Activated B cell treated with CpG ODN at 0.5 μM for 24 hours (primary cell): ENCODE data around the gene NRCAM. TPM values are rescaled to one million over a fixed set of nuclear protein-coding genes. Genes with fewer than 3 reads are reported as not detected.

Source experiments
- ATAC-seq: fragments of 200-7000 bp; cut with Tn5 transposase; one replicate; pipeline ENCODE4 v1.10.0; 2021; ENCODE audit warnings: low read depth, mild to moderate bottlenecking, moderate library complexity
- CTCF ChIA-PET: fragments of 350-600 bp; sonication (Branson Sonifier 250); formaldehyde crosslinking; loops from one replicate; lab custom pipeline; 2021; ENCODE audit warnings: antibody characterized with exemption; lab: Charles Lee
- POLR2A ChIA-PET: fragments of 350-600 bp; sonication (Branson Sonifier 250); formaldehyde crosslinking; loops from one replicate; lab custom pipeline; 2021; ENCODE audit warnings: antibody characterized with exemption; lab: Charles Lee
- DNase-seq: peaks from one replicate; pipeline ENCODE4 v3.0.0; 2022
- H3K27ac Mint-ChIP-seq: one replicate; pipeline ENCODE4 v1.8.0; 2020; ENCODE audit warnings: mixed read lengths
- H3K27me3 Mint-ChIP-seq: one replicate; pipeline ENCODE4 v1.8.0; 2021; ENCODE audit warnings: mixed read lengths
- H3K36me3 Mint-ChIP-seq: one replicate; pipeline ENCODE4 v1.8.0; 2021; ENCODE audit warnings: low read depth, mixed read lengths
- H3K4me1 Mint-ChIP-seq: one replicate; pipeline ENCODE4 v1.8.0; 2021; ENCODE audit warnings: mixed read lengths
- H3K4me3 Mint-ChIP-seq: one replicate; pipeline ENCODE4 v1.8.0; 2020; ENCODE audit warnings: mild to moderate bottlenecking, mixed read lengths
- H3K9me3 Mint-ChIP-seq: one replicate; pipeline ENCODE4 v1.8.0; 2020; ENCODE audit warnings: mixed read lengths
- intact Hi-C: fragments of 100-400 bp; cut with micrococcal nuclease; formaldehyde crosslinking; loops from one replicate; pipeline ENCODE4 v1.15.1; 2024
- total RNA-seq: library from RNA; stranded (reverse); gene quantifications from 2 replicates; pipeline ENCODE4 v1.2.3, GENCODE V29; 2022
- TF ChIP-seq, protein P1 (sequence below): fragments of 200-600 bp; IDR thresholded peaks from one replicate; pipeline ENCODE4 v1.8.0; 2022; ENCODE audit warnings: antibody characterized with exemption, mild to moderate bottlenecking

The NRCAM gene
- total RNA-seq, 1 donor from 2014 or later = 2.2 TPM

DNA sequence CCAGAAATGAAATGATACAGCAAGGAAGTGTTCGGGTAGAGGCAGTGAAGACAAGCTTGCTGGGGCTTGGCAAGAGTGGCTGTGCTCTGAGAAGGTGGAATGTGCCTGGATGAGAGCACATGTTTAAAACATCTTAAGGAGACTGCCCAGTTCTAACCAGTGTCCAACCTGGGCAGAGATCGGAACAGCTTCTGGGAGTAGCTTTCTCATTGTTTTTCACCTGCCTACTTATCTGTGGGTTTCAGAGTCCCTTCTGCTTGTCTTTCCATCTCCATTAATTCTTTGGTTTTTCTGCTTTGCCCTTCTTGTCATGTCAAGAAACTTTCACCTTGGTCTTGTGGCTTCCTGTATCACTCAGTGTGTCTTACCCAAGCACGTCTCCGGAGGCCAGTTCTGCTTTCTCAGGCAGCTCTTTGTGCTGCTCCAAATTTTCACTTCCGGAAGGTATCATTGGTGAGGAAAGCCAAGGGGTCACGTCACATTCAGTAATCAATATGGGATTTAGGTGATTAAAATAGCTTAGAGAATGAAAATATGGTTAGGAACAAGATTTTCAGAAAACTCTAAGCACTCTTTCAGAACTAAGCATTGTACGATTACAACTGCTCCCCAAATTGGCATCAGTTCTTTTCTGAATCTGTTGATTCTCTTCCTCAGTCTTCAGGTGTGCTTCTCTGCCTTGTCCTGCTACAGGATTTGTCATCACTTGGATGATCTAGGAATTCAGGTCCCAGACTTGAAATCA is 320.6 kb downstream of the NRCAM start:
- H3K36me3 Mint-ChIP-seq = no peaks in the 10 kb centered on the region
- H3K27ac Mint-ChIP-seq = peak overlapping the region; percentile 87

DNA sequence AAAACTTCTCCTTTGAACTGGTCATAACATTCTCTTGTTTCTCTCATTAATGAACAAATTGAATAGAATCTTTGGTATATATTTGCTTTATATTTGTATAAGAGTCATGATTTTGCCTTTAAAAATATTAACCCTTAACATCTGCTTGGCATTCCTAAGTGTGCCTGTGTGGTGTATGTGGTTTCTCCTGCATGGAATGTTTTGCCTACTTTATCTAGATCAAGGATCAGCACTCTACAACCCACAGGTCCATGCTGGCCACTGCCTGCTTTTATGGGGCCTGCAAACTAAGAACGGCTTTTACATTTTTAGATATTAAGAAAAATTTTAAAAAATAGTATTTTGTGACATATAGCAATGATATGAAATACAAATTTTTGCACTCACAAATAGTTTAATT is 321.8 kb downstream of the NRCAM start:
- TF ChIP-seq, protein P1, sequence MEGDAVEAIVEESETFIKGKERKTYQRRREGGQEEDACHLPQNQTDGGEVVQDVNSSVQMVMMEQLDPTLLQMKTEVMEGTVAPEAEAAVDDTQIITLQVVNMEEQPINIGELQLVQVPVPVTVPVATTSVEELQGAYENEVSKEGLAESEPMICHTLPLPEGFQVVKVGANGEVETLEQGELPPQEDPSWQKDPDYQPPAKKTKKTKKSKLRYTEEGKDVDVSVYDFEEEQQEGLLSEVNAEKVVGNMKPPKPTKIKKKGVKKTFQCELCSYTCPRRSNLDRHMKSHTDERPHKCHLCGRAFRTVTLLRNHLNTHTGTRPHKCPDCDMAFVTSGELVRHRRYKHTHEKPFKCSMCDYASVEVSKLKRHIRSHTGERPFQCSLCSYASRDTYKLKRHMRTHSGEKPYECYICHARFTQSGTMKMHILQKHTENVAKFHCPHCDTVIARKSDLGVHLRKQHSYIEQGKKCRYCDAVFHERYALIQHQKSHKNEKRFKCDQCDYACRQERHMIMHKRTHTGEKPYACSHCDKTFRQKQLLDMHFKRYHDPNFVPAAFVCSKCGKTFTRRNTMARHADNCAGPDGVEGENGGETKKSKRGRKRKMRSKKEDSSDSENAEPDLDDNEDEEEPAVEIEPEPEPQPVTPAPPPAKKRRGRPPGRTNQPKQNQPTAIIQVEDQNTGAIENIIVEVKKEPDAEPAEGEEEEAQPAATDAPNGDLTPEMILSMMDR = no peak
- intact Hi-C loops = loop anchor here (2.0 kb wide), 1 partner anchor 16 kb away; no protein-coding TSS in a partner anchor
- no peaks in the 10 kb centered on the region for H3K36me3 Mint-ChIP-seq
- H3K4me1 Mint-ChIP-seq = peaks cover 30% of the 10 kb centered on the region
- ChIA-PET POLR2A (no interaction called here), CTCF (interaction anchor here (4.5 kb wide), 1 partner anchor 12 kb away, joined by 34 read pairs; no protein-coding TSS in a partner anchor)
- ATAC-seq (no peak), DNase-seq (no peak)
- H3K27me3 Mint-ChIP-seq = no peaks in the 10 kb centered on the region
- no peaks in the 10 kb centered on the region for H3K9me3 Mint-ChIP-seq
- H3K4me3 Mint-ChIP-seq = no peak overlapping the region
- H3K27ac Mint-ChIP-seq = no peak overlapping the region

More for the DNA sequence above, 320.6 kb downstream of the NRCAM start:
- Mint-ChIP-seq H3K27me3 (no peaks in the 10 kb centered on the region), H3K4me1 (peaks cover 30% of the 10 kb centered on the region), H3K9me3 (no peaks in the 10 kb centered on the region), H3K4me3 (peak overlapping the region; percentile 52)
- ChIA-PET POLR2A (interaction anchor here (0.8 to 1.1 kb wide), 4 partner anchors 368 to 967 kb away, joined by 3 to 5 read pairs (median 4); partner anchors contain the start of genes CBLL1, DNAJB9, HBP1 and THAP5), CTCF (interaction anchor here (1.0 to 4.5 kb wide), 4 partner anchors 10 to 35 kb away, joined by 3 to 34 read pairs (median 5); no protein-coding TSS in a partner anchor)
- peak; percentile 95 for ATAC-seq
- DNase-seq = no peak
- intact Hi-C loops = loop anchor here (2.0 to 5.0 kb wide), 2 partner anchors 17 to 243 kb away; partner anchors contain the start of gene DLD
- TF ChIP-seq, protein P1 = no peak

DNA sequence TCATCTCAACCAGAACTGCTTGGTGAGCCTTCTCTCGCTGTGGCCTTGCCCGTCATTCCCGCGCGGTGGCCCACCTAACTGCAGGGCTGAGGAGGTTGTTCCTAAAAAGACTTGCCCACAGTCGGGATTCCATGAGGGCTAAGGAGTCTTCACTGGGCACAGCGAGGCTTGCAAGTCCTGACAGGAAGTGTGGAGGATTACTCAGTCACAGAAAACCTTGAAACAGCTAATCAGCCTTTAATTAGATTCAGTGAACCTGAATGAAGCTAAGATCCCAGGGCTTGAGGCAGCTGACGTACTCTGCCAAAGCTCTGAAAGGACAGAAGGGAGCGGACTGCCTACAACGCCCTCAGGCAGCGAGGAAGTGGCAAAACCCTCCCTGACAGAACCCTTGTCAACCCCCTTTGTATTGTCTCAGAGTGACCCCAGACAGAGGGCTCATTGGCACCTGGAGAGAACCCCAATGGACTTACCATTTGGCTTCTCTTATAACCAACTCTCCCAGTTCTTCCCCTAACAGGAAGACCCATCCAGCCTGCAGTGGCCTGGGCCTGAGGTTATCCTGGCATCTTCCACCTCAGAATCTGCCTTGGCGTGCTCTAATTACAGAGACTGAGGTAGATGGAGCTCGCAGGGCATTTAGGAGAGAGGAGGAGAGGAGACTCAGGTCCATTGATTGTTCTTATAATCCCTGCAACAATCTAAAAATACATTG is 323.5 kb downstream of the NRCAM start:
- Mint-ChIP-seq H3K4me1 (peaks cover 30% of the 10 kb centered on the region), H3K27ac (no peak overlapping the region), H3K9me3 (no peaks in the 10 kb centered on the region), H3K36me3 (no peaks in the 10 kb centered on the region), H3K27me3 (no peaks in the 10 kb centered on the region), H3K4me3 (no peak overlapping the region)
- TF ChIP-seq, protein P1 = no peak
- DNase-seq (no peak), ATAC-seq (no peak)
- intact Hi-C loops = no loop called here
- ChIA-PET CTCF (interaction anchor here (1.2 to 1.8 kb wide), 2 partner anchors 16 to 23 kb away, joined by 3 to 4 read pairs; no protein-coding TSS in a partner anchor), POLR2A (no interaction called here)

DNA sequence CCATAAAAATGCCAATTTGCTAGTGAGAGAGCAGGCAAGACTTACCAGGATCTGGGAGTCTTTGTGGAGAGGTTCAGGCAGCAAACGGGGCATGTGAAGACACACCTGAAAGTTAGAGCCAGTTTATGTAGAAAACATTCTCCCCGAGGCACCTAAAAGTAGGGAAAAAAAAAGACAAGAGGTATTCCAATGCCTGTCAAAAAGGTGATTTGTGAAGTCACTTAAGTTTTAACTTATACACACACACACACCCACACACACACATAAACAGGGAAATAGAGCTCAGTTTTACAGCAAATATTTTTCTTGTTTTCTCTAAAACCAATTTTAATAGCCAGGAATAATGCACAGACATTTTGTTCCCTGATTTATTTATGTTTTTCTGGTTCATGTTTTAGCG is 326.0 kb downstream of the NRCAM start, which contains the start of gene LAMB4:
Gene LAMB4 (minus strand): TSS at position 101 of the 400 bp plus-strand sequence. CDS start 7,197 bp downstream, outside the sequence.
- intact Hi-C loops = no loop called here
- Mint-ChIP-seq H3K4me1 (peaks cover 15% of the 10 kb centered on the region), H3K36me3 (no peaks in the 10 kb centered on the region), H3K9me3 (no peaks in the 10 kb centered on the region), H3K4me3 (no peak within 1 kb of the TSS), H3K27ac (no peak within 1 kb of the TSS), H3K27me3 (no peaks in the 10 kb centered on the region)
- TF ChIP-seq, protein P1 = no peak
- no peak for ATAC-seq
- POLR2A ChIA-PET = no interaction called here
- CTCF ChIA-PET = no interaction called here
- no peak for DNase-seq
